ENCODE data around the gene CCDC9B. TPM values are rescaled to one million over a fixed set of nuclear protein-coding genes. Genes with fewer than 3 reads are reported as not detected.

Gene CCDC9B
- total RNA-seq, 1 experiment from 2014 or later: 9.4 TPM

GRCh38 chr15:40365624-40366456, 25.1 kb upstream of the CCDC9B start:
- no peak for DNase-seq (ENCODE audit: extremely low read depth, low read depth)

GRCh38 chr15:40365016-40365415, 24.3 kb upstream of the CCDC9B start:
- no peak for DNase-seq (ENCODE audit: extremely low read depth, low read depth)

- no peak for DNase-seq (ENCODE audit: extremely low read depth, low read depth)
Measured at GRCh38 chr15:40364251-40364650, 23.5 kb upstream of the CCDC9B start.

GRCh38 chr15:40363611-40364010, 22.9 kb upstream of the CCDC9B start:
- no peak for DNase-seq (ENCODE audit: extremely low read depth, low read depth)

GRCh38 chr15:40361640-40362039, 20.9 kb upstream of the CCDC9B start:
- DNase-seq (ENCODE audit: extremely low read depth, low read depth): no peak

- no peak for DNase-seq (ENCODE audit: extremely low read depth, low read depth)
Measured at GRCh38 chr15:40360015-40360414, 19.3 kb upstream of the CCDC9B start.

- no peak for DNase-seq (ENCODE audit: extremely low read depth, low read depth)
Measured at GRCh38 chr15:40358471-40359353, 18.0 kb upstream of the CCDC9B start.

- peak; percentile 79 for DNase-seq (ENCODE audit: extremely low read depth, low read depth)
Measured at GRCh38 chr15:40357723-40358470, 17.2 kb upstream of the CCDC9B start, which contains the start of gene DISP2. DISP2 (plus strand) TSS chr15:40358219; CDS start chr15:40358322, 103 bp downstream.

GRCh38 chr15:40357246-40357645, 16.5 kb upstream of the CCDC9B start:
- no peak for DNase-seq (ENCODE audit: extremely low read depth, low read depth)

- no peak for DNase-seq (ENCODE audit: extremely low read depth, low read depth)
Measured at GRCh38 chr15:40355976-40356585, 15.3 kb upstream of the CCDC9B start.

GRCh38 chr15:40354408-40355171, 13.9 kb upstream of the CCDC9B start:
- DNase-seq (ENCODE audit: extremely low read depth, low read depth): no peak

GRCh38 chr15:40353697-40354096, 13.0 kb upstream of the CCDC9B start:
- no peak for DNase-seq (ENCODE audit: extremely low read depth, low read depth)

GRCh38 chr15:40352281-40352901, 11.7 kb upstream of the CCDC9B start:
- no peak for DNase-seq (ENCODE audit: extremely low read depth, low read depth)

GRCh38 chr15:40349163-40349562, 8.4 kb upstream of the CCDC9B start:
- DNase-seq (ENCODE audit: extremely low read depth, low read depth): no peak

- no peak for DNase-seq (ENCODE audit: extremely low read depth, low read depth)
Measured at GRCh38 chr15:40348474-40348870, 7.7 kb upstream of the CCDC9B start.

GRCh38 chr15:40347559-40348473, 7.1 kb upstream of the CCDC9B start:
- no peak for DNase-seq (ENCODE audit: extremely low read depth, low read depth)

- DNase-seq (ENCODE audit: extremely low read depth, low read depth): no peak
Measured at GRCh38 chr15:40346579-40347558, 6.1 kb upstream of the CCDC9B start.

All from NCI-H460 (cell line).